Kidney tubule cell (primary cell): ENCODE results near the gene TUBGCP3.
"Not testable (repeated sequence)": the region's sequence is repeated elsewhere in the genome, so short reads cannot be mapped to it uniquely, and the experiment has no call there.

Source experiments
- DNase-seq: peaks from one replicate; pipeline ENCODE4 v3.0.0-alpha.2; 2018; ENCODE audit warnings: low spot score

Gene TUBGCP3

GRCh38 chr13:112529216-112529615 is 58.7 kb downstream of the TUBGCP3 start:
- no peak for DNase-seq

- DNase-seq, result no peak
Observed at GRCh38 chr13:112526146-112526853, 61.7 kb downstream of the TUBGCP3 start.

- no peak for DNase-seq
Observed at GRCh38 chr13:112525356-112525945, 62.5 kb downstream of the TUBGCP3 start.

DNA sequence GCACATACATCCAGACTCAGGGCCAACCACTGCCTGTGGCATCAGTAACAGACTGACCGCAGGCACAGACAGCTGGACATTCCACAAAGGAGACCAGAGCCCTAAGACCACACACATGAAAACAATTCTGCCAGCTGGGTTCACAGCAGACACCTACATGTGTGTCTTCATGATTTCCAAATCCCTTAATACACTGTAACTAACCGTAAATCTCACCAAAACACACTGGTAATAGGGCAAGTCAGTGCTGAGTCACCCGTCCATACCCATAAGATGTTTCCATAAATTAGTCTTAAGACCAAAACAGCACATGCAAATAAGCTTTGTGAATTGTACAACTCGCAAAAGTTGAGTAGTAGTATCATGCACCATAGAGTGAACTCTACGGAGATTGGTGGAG is 65.4 kb downstream of the TUBGCP3 start:
- DNase-seq, result no peak

GRCh38 chr13:112521073-112521685 is 66.8 kb downstream of the TUBGCP3 start:
- peak; percentile 20 for DNase-seq

DNA sequence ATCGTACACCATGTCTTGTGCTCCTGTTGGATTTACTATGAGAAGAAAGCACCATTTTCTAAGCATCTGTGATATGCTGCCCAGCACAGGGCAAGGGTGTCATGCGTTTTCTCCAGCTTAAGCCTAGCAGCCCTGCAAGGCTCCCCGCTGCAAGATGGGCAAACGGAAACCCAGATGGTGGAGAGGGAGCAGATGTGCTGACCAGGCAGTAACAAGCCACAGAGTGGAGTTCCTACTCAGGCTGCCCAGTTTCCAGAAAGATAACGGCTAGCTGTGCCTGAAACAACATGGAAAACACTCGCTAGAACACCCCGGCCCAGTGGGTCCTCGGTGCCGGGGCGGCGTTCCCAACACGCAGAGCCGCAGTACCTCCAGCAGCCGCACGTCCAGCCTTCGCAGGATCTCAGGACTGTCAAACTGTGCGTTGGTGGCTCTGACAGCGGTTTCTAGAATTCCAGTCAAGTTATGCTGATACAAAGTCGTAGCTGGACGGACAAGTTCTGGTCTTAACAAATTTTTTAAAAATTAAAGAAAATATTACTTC is 68.4 kb downstream of the TUBGCP3 start:
- no peak for DNase-seq

GRCh38 chr13:112516218-112516617 is 71.7 kb downstream of the TUBGCP3 start:
- DNase-seq, result no peak

- DNase-seq, result no peak
Observed at GRCh38 chr13:112513761-112514160, 74.2 kb downstream of the TUBGCP3 start.

DNA sequence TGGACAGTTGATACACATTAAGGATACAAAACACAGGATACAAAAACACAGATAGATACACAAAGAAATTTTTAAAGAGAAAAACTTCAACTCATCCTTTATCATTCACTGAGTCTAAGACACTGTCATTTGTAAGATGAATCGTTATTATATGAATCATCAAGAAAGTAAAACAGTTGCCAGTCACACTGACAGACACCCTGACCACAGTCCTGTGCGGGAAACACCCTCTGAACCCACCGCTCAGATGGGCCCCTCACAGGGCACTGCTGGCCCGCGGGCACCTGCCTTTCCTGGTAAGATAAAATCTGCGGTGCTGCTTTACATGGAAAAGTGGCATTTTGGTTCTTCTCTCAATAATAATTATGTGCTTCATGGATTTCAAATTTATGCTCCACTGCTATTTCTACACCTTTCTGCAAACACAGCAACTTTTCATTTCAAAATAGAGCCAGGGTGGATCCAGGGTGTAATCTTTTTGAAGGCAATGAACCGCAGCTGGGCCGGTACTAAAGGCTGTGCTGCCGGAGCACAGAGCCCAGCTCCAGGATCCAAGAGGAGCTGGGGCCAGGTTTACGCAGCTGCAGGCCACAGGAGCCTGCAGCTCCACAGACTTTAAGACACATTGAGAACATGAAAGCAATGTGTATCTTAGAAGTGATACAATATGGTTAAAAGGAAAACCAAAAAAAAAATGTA is 76.8 kb downstream of the TUBGCP3 start:
- peak; percentile 51 for DNase-seq

DNA sequence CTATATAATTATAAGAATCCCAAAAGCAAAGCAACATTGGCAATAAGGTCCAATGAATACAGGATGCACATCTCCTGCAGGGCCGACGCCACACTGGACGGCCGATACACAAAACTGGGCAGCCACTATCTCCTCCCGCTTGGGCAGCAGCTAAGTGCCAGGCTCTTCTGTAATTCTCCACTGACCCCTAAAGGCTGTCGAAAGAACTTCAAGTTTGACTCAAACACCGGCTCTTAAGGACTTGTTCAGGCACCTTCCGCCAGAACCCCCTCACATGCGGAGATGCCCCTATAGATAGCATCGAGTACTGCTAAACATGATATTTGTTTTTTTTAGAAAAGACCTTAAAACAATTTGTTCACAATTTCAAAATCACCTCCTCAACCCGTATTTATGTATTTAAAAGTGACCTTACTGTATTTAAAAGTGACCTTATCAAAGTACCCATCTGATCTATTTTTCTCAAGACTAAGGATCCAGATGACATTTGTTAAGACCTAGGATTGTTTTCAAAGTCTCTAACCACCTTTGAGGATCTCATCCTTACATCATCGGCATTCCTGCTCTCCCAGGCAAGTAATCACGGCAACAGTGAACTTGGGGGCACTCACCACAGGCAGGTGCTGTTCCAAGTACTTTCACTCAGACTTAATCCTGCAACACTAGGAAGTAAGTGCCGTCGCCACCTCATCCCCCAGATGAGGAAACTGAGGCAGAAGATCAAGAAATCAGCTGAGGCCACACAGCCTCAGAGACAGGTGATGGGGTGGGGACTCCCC is 77.8 kb downstream of the TUBGCP3 start:
- DNase-seq, result peak; percentile 59

DNA sequence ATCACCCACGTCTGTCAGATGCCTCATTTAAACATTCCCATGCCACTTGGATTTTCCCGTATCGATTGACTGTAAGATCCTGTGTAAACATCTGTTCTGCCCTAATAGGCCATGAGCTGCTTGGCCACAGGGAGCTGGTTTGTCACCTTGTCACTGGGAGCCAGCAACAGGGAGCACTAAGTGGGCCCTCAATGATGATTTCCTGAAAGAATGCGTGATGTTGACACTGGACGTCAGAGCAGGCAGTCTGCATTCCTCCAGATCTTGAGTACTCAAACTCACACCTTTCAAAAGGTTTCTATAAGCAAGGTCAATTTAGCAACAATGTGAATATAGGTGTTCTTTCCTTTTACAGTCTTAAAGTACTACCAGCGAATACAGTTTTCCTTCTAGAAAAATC is 78.8 kb downstream of the TUBGCP3 start:
- no peak for DNase-seq

- DNase-seq, result no peak
Observed at GRCh38 chr13:112506046-112506445, 81.9 kb downstream of the TUBGCP3 start.

GRCh38 chr13:112496166-112496565 is 91.8 kb downstream of the TUBGCP3 start:
- DNase-seq, result no peak

- no peak for DNase-seq
Observed at GRCh38 chr13:112495465-112495864, 92.5 kb downstream of the TUBGCP3 start.

- no peak for DNase-seq
Observed at GRCh38 chr13:112489199-112489598, 98.8 kb downstream of the TUBGCP3 start.

DNA sequence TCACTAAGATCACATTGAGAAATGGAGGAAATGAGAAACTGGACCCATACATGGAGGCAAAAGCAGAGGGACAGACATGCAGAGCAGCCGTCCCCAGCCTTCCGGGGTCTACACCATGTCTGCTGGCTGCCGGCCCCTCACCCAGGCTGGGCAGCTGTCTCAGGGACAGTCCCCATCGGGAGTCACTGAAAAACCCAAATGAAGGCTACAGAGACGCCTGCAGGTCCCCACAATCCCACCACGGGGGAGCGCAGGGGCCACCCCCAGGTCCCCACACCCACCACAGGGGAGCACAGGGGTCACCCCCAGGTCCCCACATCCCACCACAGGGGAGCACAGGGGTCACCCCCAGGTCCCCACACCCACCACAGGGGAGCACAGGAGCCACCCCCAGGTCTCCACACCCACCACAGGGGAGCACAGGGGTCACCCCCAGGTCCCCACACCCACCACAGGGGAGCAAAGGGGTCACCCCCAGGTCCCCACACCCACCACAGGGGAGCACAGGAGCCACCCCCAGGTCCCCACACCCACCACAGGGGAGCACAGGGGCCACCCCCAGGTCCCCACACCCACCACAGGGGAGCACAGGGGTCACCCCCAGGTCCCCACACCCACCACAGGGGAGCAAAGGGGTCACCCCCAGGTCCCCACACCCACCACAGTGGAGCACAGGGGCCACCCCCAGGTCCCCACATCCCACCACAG is 99.5 kb downstream of the TUBGCP3 start:
- DNase-seq, result not testable (repeated sequence)

DNA sequence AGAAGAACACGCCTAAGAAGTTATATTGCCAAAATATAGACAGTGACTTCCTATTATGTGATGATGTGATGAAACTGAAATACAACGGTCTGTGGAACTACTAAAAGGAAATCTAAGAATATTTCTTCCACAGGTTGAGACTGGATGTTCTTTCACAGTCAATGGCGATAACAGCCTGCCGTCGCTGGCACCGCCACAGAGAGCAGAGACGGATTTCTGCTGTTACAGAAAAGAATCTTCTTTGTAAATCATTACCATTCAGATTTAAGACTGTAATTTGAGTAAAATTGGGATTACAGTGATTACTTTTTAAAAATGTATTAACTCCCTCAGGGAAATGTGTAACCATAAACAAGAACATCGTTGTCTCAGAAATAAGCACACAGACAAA is 100.8 kb downstream of the TUBGCP3 start:
- no peak for DNase-seq

GRCh38 chr13:112486386-112487126 is 101.4 kb downstream of the TUBGCP3 start:
- no peak for DNase-seq

- not testable (repeated sequence) for DNase-seq
Observed at GRCh38 chr13:112485814-112486213, 102.1 kb downstream of the TUBGCP3 start.

- DNase-seq, result no peak
Observed at GRCh38 chr13:112483299-112483698, 104.7 kb downstream of the TUBGCP3 start.
